PC-3 (cell line): ENCODE measurements around the gene GMDS. TPM values are rescaled to one million over a fixed set of nuclear protein-coding genes. Genes with fewer than 3 reads are reported as not detected.

Experiments
- ATAC-seq: fragments of 200-7000 bp; cut with Tn5 transposase; 2 replicates; pipeline ENCODE4 v1.9.1; 2020; ENCODE audit warnings: mild to moderate bottlenecking, moderate library complexity
- BruUV-seq: library from RNA; stranded (reverse); fragments of 400-500 nt; replicated peaks from 2 replicates; lab custom pipeline; 2021; lab: Mats Ljungman, UMichigan
- CTCF ChIA-PET: fragments of 300-600 bp; sonication (Branson Sonifier 250); formaldehyde crosslinking; loops from one replicate; lab custom pipeline; 2022; ENCODE audit warnings: antibody characterized with exemption; lab: Charles Lee
- POLR2A ChIA-PET: fragments of 300-600 bp; sonication (Branson Sonifier 250); formaldehyde crosslinking; loops from one replicate; lab custom pipeline; 2022; ENCODE audit warnings: antibody characterized with exemption; ENCODE audit not compliant: unreplicated experiment; lab: Charles Lee
- DNase-seq: peaks from one replicate; pipeline ENCODE4 v3.0.0-alpha.2; 2015
- H2AFZ ChIP-seq: fragments of 300-600 bp; sonication (generic); 2 replicates; pipeline ENCODE4 v1.6.0; 2016; ENCODE audit warnings: antibody characterized with exemption, low read length
- H3F3A ChIP-seq: fragments of 300-600 bp; sonication (generic); one replicate; pipeline ENCODE4 v1.6.0; 2017; ENCODE audit warnings: antibody characterized with exemption, low read length, control low read depth, mild to moderate bottlenecking; ENCODE audit not compliant: unreplicated experiment
- H3K27ac ChIP-seq: fragments of 300-600 bp; sonication (generic); 2 replicates; pipeline ENCODE4 v1.5.1; 2016; ENCODE audit warnings: mild to moderate bottlenecking, low read length
- H3K27me3 ChIP-seq: fragments of 300-600 bp; sonication (generic); 2 replicates; pipeline ENCODE4 v1.6.1; 2016; ENCODE audit warnings: low read length, mixed read lengths
- H3K36me3 ChIP-seq: fragments of 300-600 bp; sonication (generic); 2 replicates; pipeline ENCODE4 v1.6.1; 2016; ENCODE audit warnings: low read depth, mixed run types, low read length, mixed read lengths
- H3K4me1 ChIP-seq: fragments of 300-600 bp; sonication (generic); 2 replicates; pipeline ENCODE4 v1.5.1; 2016; ENCODE audit warnings: low read length; ENCODE audit not compliant: insufficient read depth
- H3K4me2 ChIP-seq: fragments of 300-600 bp; sonication (generic); 2 replicates; pipeline ENCODE4 v1.6.0; 2016; ENCODE audit warnings: low read length
- H3K4me3 ChIP-seq: fragments of 300-600 bp; sonication (generic); 2 replicates; pipeline ENCODE4 v1.5.1; 2016; ENCODE audit warnings: mild to moderate bottlenecking, low read length, mixed read lengths
- H3K79me2 ChIP-seq: fragments of 300-600 bp; sonication (generic); 2 replicates; pipeline ENCODE4 v1.6.1; 2017; ENCODE audit warnings: low read length, mixed read lengths
- H3K9ac ChIP-seq: fragments of 300-600 bp; sonication (generic); 2 replicates; pipeline ENCODE4 v1.6.0; 2016; ENCODE audit warnings: mild to moderate bottlenecking, low read length
- H3K9me2 ChIP-seq: fragments of 300-600 bp; sonication (generic); replicated peaks from 2 replicates; pipeline ENCODE4 v1.6.1; 2016; ENCODE audit warnings: mixed run types, low read length, mixed read lengths
- H3K9me3 ChIP-seq: fragments of 300-600 bp; sonication (generic); 2 replicates; pipeline ENCODE4 v1.6.1; 2016; ENCODE audit warnings: low read length, mixed read lengths
- H4K20me1 ChIP-seq: fragments of 300-600 bp; sonication (generic); 2 replicates; pipeline ENCODE4 v1.6.1; 2016; ENCODE audit warnings: low read length, mixed read lengths
- CTCF ChIP-seq: fragments of 300-600 bp; sonication (generic); conservative IDR thresholded peaks from 2 replicates; pipeline ENCODE4 v1.5.1; 2017; ENCODE audit warnings: antibody characterized with exemption, low read depth, mild to moderate bottlenecking, low read length
- EZH2 ChIP-seq: fragments of 300-600 bp; sonication (generic); IDR thresholded peaks from one replicate; pipeline ENCODE4 v1.6.1; 2017; ENCODE audit warnings: antibody characterized with exemption, mild to moderate bottlenecking, low read length; ENCODE audit not compliant: unreplicated experiment
- EZH2phosphoT487 ChIP-seq: fragments of 300-600 bp; sonication (generic); IDR thresholded peaks from 2 replicates; pipeline ENCODE4 v1.6.1; 2018; ENCODE audit warnings: mild to moderate bottlenecking, antibody characterized with exemption, low read length, borderline replicate concordance
- intact Hi-C: fragments of 100-400 bp; cut with micrococcal nuclease; formaldehyde crosslinking; loops from 2 replicates; pipeline ENCODE4 v1.9.0; 2023
- total RNA-seq: library from RNA; depleted of rRNA; stranded (reverse); fragments of >200 nt; gene quantifications from 2 replicates; pipeline ENCODE4 v1.2.3, GENCODE V29; 2014

The GMDS gene
- total RNA-seq, 1 experiment from 2014 or later = 18.3 TPM

GRCh38 chr6:1762203-1762602 lies 483.2 kb downstream of the GMDS start:
- TF ChIP-seq EZH2phosphoT487 (no peak), CTCF (no peak), EZH2 (no peak)
- no peaks in the 10 kb centered on the region for H3K9me2 ChIP-seq
- BruUV-seq = no TSS peak
- ChIA-PET POLR2A (no interaction called here), CTCF (no interaction called here)
- H3K27ac ChIP-seq = no peak overlapping the region
- H3K9ac ChIP-seq = no peak overlapping the region
- H3K79me2 ChIP-seq = no peaks in the 10 kb centered on the region
- no peak overlapping the region for H2AFZ ChIP-seq
- H3K4me3 ChIP-seq = no peak overlapping the region
- H3K36me3 ChIP-seq = no peaks in the 10 kb centered on the region
- ATAC-seq = no peak
- no peak overlapping the region for H3K4me2 ChIP-seq
- H4K20me1 ChIP-seq = no peaks in the 10 kb centered on the region
- H3F3A ChIP-seq = no peaks in the 10 kb centered on the region
- no peak for DNase-seq
- no peaks in the 10 kb centered on the region for H3K27me3 ChIP-seq
- H3K9me3 ChIP-seq = no peaks in the 10 kb centered on the region
- intact Hi-C loops = no loop called here
- peaks cover 38% of the 10 kb centered on the region for H3K4me1 ChIP-seq

DNA sequence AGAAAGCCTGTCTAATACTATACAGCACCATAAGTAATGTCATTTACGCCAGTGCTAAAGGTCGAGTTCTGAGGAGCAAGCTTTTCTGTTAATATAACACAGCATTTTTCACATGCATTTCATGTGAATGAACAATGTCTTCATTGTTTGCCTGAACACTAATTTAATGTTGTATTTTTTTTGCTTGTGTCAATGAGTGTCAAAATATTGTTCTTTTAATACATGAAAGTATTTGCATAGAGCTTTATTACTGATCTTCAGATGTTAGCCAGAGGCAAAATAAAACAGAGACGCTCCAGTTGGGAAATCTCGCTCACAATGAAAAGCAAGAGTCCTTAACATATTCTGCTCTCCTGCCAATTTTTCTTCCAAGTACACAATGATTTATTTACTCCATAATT lies 483.9 kb downstream of the GMDS start:
- ChIA-PET CTCF (no interaction called here), POLR2A (no interaction called here)
- no peak overlapping the region for H2AFZ ChIP-seq
- BruUV-seq = no TSS peak
- no peaks in the 10 kb centered on the region for H3F3A ChIP-seq
- peaks cover 31% of the 10 kb centered on the region for H3K4me1 ChIP-seq
- no peak overlapping the region for H3K4me2 ChIP-seq
- no peaks in the 10 kb centered on the region for H3K36me3 ChIP-seq
- intact Hi-C loops = loop anchor here (1.0 kb wide), 1 partner anchor 56 kb away; no protein-coding TSS in a partner anchor
- DNase-seq (peak; percentile 10), ATAC-seq (peak; percentile 45; the same call in 1 of the 2 replicates)
- no peak overlapping the region for H3K4me3 ChIP-seq
- H3K9me2 ChIP-seq = no peaks in the 10 kb centered on the region
- H3K27me3 ChIP-seq = no peaks in the 10 kb centered on the region
- no peak overlapping the region for H3K9ac ChIP-seq
- H3K9me3 ChIP-seq = no peaks in the 10 kb centered on the region
- TF ChIP-seq EZH2phosphoT487 = no peak
- no peak for TF ChIP-seq CTCF
- TF ChIP-seq EZH2 = no peak
- no peaks in the 10 kb centered on the region for H3K79me2 ChIP-seq
- H3K27ac ChIP-seq = no peak overlapping the region
- no peaks in the 10 kb centered on the region for H4K20me1 ChIP-seq

GRCh38 chr6:1760876-1761275 lies 484.5 kb downstream of the GMDS start:
- no peaks in the 10 kb centered on the region for H3F3A ChIP-seq
- H3K9me3 ChIP-seq = no peaks in the 10 kb centered on the region
- H3K4me1 ChIP-seq = peaks cover 30% of the 10 kb centered on the region
- ChIA-PET POLR2A (no interaction called here), CTCF (no interaction called here)
- no peak overlapping the region for H2AFZ ChIP-seq
- DNase-seq = no peak
- H3K36me3 ChIP-seq = no peaks in the 10 kb centered on the region
- TF ChIP-seq EZH2phosphoT487 = no peak
- no peak for TF ChIP-seq CTCF
- TF ChIP-seq EZH2 = no peak
- no peaks in the 10 kb centered on the region for H3K79me2 ChIP-seq
- no peaks in the 10 kb centered on the region for H3K9me2 ChIP-seq
- H3K4me2 ChIP-seq = no peak overlapping the region
- H3K9ac ChIP-seq = no peak overlapping the region
- no TSS peak for BruUV-seq
- intact Hi-C loops = loop anchor here (1.0 kb wide), 1 partner anchor 56 kb away; no protein-coding TSS in a partner anchor
- no peak overlapping the region for H3K4me3 ChIP-seq
- ATAC-seq = no peak
- no peak overlapping the region for H3K27ac ChIP-seq
- no peaks in the 10 kb centered on the region for H3K27me3 ChIP-seq
- H4K20me1 ChIP-seq = no peaks in the 10 kb centered on the region
